Sigmoid colon (tissue), 7 donors: ENCODE data around the gene TEX44. TPM values are rescaled to one million over a fixed set of nuclear protein-coding genes. Genes with fewer than 3 reads are reported as not detected.
"Not testable (repeated sequence)": the region's sequence is repeated elsewhere in the genome, so short reads cannot be mapped to it uniquely, and the experiment has no call there.

Source experiments
- DNase-seq: peaks from one replicate; pipeline ENCODE4 v3.0.0-alpha.2; 2019
- H3K27ac ChIP-seq, 4 donors: fragments of 200-600 bp; sonication (generic); one replicate each; pipeline ENCODE4 v1.5.1; 2016 to 2019; ENCODE audit warnings: mild to moderate bottlenecking in 1 of 4
- H3K27me3 ChIP-seq, 3 donors: fragments of 200-600 bp; sonication (generic); one replicate each; pipeline ENCODE4 v1.5.1; 2019; ENCODE audit warnings: mild to moderate bottlenecking in 1 of 3
- H3K36me3 ChIP-seq, 4 donors: fragments of 200-600 bp; sonication (generic); one replicate each; pipeline ENCODE4 v1.5.1; 2016 to 2019
- H3K4me1 ChIP-seq, 4 donors: fragments of 200-600 bp; sonication (generic); one replicate each; pipeline ENCODE4 v1.5.1; 2017 to 2019
- H3K4me3 ChIP-seq, 4 donors: fragments of 200-600 bp; sonication (generic); one replicate each; pipeline ENCODE4 v1.5.1; 2017 to 2019; ENCODE audit warnings: mild to moderate bottlenecking in 2 of 4, moderate library complexity in 1 of 4
- H3K9me3 ChIP-seq, 4 donors: fragments of 200-600 bp in 3 of 4; sonication (generic) in 3 of 4; one replicate each; pipeline versions ENCODE4 v1.5.1 to v1.6.1; 2013 to 2019
- EP300 ChIP-seq, 4 donors: sonication (generic); formaldehyde crosslinking; IDR thresholded peaks; one replicate each; pipeline ENCODE4 v1.6.1; 2017; ENCODE audit warnings: antibody characterized with exemption in 4 of 4
- POLR2A ChIP-seq, 2 donors: fragments of 450-650 bp; IDR thresholded peaks; one replicate each; pipeline ENCODE4 v1.6.1; 2016; ENCODE audit warnings: antibody characterized with exemption in 2 of 2, mild to moderate bottlenecking in 2 of 2, moderate library complexity in 2 of 2
- POLR2AphosphoS5 ChIP-seq, 4 donors: sonication (generic); formaldehyde crosslinking; IDR thresholded peaks; one replicate each; pipeline ENCODE4 v1.6.1; 2017; ENCODE audit warnings: antibody characterized with exemption in 4 of 4
- WGBS, 2 donors: extraction: QIAGEN DNeasy Blood & Tissue Kit; methylation state at CpG; one replicate each; pipeline ENCODE4 v1.1.7; 2013; 5-methylcytosine and 5-hydroxymethylcytosine counted together
- intact Hi-C: fragments of 100-400 bp; cut with DNase I; formaldehyde crosslinking; loops from one replicate; pipeline ENCODE4 v1.15.1; 2023
- polyA plus RNA-seq, 3 donors: library from polyadenylated mRNA; stranded (reverse); fragments of 200-250 nt; gene quantifications; one replicate each; pipeline ENCODE4 v1.2.3, GENCODE V29; 2013
- total RNA-seq, 4 donors: library from RNA; depleted of rRNA; stranded (reverse); fragments of >200 nt; gene quantifications; one replicate each; pipeline ENCODE4 v1.1.0, GENCODE V29; 2016
- TF ChIP-seq, protein P1 (sequence below), 4 experiments: fragments of 450-650 bp in 3 of 4; fragments of 200-600 bp in 1 of 4; IDR thresholded peaks; one replicate each; pipeline ENCODE4 v1.5.1; 2016 to 2019; ENCODE audit warnings: antibody characterized with exemption in 4 of 4, mild to moderate bottlenecking in 3 of 4, moderate library complexity in 2 of 4
- donor health status: healthy with polysubstance abuse.
- donor health status: Bipolar disorder and iron deficiency.
- donor health status: healthy.

Gene TEX44
- total and polyA plus RNA-seq, 7 donors: not detected

DNA sequence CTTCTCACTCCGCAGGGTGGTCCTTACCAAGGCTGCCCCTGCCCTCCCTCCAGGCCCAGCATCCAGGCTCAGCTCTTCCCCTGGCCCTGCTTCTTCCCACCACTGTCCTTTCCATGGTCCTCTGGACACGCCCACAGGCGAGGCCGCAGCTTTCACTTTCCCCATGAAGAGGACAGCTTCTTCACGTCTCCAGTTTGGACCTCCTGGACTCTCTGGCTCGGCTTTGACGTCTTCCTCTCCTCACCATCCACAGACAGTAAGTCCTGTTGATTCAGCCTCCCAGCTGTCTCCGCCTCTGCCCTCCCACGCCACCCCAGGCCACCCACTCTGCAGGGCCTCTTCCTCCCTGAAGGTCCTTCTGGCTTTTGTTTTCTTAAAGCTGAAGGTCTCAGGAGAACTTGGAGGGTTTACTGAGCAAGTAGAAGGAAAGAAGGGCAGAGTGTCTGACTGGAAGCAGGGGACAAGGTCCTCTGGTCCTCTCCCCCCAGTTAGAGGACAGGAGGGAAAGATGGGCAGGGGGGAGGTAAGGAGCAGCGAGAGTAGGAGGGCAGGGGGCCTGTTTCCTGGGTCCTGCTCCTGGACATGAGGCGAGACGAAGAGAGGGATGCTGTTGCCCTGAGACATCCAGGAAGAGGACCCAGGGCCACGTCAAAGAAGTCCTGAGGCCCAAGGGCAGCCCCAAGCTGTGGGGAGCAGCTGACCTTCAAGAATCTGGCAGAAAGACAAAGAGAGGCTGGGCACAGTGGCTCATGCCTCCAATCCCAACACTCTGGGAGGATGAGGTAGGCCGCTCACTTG is 37.7 kb upstream of the TEX44 start:
- intact Hi-C loops: loop anchor here (5.0 kb wide), 1 partner anchor 38 kb away; no protein-coding TSS in a partner anchor
- peak; percentile 90 for DNase-seq
- no peaks in the 10 kb centered on the region for H3K27me3 ChIP-seq
- whole genome bisulfite sequencing, 2 donors: 43 to 48% methylated on average over 14 of the region's 14 CpGs
- peak overlapping the region in 3 of 4 donors; percentile 21 to 30 (median 28) for H3K4me3 ChIP-seq
- peaks cover 0 to 20% (median 12%) of the 10 kb centered on the region in 4 donors for H3K4me1 ChIP-seq
- H3K36me3 ChIP-seq: no peaks in the 10 kb centered on the region
- H3K9me3 ChIP-seq: peaks cover 0 to 6% (median 2%) of the 10 kb centered on the region in 4 donors
- TF ChIP-seq POLR2A (IDR thresholded peaks at IDR 0.05) (no peak), EP300 (IDR thresholded peaks at IDR 0.05) (no peak), POLR2AphosphoS5 (IDR thresholded peaks at IDR 0.05) (peak in 3 of 4 donors; percentile 29 to 51 (median 47))
- TF ChIP-seq, protein P1, sequence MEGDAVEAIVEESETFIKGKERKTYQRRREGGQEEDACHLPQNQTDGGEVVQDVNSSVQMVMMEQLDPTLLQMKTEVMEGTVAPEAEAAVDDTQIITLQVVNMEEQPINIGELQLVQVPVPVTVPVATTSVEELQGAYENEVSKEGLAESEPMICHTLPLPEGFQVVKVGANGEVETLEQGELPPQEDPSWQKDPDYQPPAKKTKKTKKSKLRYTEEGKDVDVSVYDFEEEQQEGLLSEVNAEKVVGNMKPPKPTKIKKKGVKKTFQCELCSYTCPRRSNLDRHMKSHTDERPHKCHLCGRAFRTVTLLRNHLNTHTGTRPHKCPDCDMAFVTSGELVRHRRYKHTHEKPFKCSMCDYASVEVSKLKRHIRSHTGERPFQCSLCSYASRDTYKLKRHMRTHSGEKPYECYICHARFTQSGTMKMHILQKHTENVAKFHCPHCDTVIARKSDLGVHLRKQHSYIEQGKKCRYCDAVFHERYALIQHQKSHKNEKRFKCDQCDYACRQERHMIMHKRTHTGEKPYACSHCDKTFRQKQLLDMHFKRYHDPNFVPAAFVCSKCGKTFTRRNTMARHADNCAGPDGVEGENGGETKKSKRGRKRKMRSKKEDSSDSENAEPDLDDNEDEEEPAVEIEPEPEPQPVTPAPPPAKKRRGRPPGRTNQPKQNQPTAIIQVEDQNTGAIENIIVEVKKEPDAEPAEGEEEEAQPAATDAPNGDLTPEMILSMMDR (IDR thresholded peaks at IDR 0.05): no peak
- peak overlapping the region; percentile 67 to 75 (median 74) for H3K27ac ChIP-seq

DNA sequence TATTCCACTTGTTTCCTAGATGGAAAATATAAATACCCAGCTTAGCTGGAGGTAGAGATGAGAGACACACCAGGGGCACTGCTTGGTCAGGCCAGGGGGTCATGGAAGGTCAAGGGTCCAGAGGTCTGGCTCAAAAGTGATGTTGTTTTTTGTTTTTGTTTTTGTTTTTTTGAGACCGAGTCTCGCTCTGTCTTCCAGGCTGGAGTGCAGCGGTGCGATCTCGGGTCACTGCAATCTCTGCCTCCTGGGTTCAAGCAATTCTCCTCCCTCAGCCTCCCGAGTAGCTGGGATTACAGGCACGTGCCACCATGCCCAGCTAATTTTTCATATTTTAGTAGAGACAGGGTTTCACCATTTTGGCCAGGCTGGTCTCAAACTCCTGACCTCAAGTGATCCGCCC is 36.2 kb upstream of the TEX44 start:
- intact Hi-C loops: loop anchor here (5.0 kb wide), 1 partner anchor 39 kb away; no protein-coding TSS in a partner anchor
- not testable (repeated sequence) for DNase-seq, H3K9me3 ChIP-seq, H3K27ac ChIP-seq, H3K4me3 ChIP-seq, H3K27me3 ChIP-seq, H3K36me3 ChIP-seq
- H3K4me1 ChIP-seq: peaks cover 0 to 20% (median 12%) of the 10 kb centered on the region in 4 donors
- WGBS, 2 donors: 93% methylated on average over 8 of the region's 8 CpGs

DNA sequence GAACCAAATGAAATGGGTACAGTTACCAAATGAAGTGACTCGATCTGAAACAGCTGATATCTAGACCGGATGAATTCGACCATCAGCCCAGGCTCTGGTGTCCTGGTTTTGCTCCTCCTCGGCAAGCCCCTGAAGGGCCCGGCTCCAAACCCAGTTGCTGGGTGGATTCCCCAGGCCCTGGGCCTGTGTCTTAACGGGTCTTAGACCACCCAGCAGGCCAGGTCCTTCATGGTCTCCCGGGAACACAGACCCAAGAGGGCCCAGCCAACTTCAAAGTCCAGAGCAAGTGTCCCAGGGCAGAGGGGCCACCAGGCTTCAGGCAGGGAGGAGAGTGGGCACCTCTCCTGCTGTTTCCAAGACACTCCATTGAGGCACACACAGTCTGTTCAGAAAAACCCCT is 35.7 kb upstream of the TEX44 start:
- TF ChIP-seq POLR2A (IDR thresholded peaks at IDR 0.05): no peak
- Histone ChIP-seq H3K9me3 (peaks cover 0 to 6% (median 2%) of the 10 kb centered on the region in 4 donors), H3K27me3 (no peaks in the 10 kb centered on the region), H3K36me3 (no peaks in the 10 kb centered on the region), H3K4me1 (peaks cover 0 to 20% (median 12%) of the 10 kb centered on the region in 4 donors), H3K27ac (peak overlapping the region in 2 of 4 donors; percentile 59 to 65), H3K4me3 (no peak overlapping the region)
- intact Hi-C loops: loop anchor here (5.0 kb wide), 1 partner anchor 40 kb away; no protein-coding TSS in a partner anchor
- WGBS, 2 donors: 77 to 80% methylated on average over 7 of the region's 7 CpGs
- no peak for DNase-seq

DNA sequence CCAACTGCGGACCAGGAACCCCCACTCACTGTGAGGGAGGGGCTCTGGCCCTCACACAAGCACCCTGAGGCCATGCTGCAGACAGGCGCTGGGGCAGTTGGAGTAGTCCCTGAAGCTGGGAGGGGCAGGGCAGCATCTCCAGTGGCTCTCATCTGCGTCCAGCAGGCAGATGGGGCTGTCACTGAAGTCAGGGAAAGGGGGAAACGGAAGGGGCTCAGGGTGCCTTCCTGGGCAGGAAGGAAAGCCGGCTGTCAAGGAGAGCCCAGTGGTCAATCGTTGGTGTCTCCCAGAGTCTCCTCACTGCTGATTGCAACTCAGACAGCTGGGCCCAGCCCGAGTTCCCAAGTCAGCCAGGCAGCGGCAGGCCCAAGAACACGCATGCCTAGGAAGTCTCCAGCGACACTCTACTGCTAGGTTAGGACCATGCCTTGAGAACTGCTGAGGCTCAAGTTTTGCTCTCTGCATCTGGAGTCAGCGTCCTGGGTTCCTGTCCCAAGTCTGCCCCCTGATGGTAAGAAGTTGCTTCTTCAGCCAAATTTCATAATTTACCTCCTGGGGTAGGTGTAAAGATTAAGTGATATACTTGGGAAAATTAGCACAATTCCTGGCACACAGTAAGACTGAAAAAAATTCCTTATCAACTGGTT is 35.0 kb upstream of the TEX44 start:
- WGBS, 2 donors: 40 to 41% methylated on average over 11 of the region's 11 CpGs
- intact Hi-C loops: loop anchor here (1.0 to 5.0 kb wide), 3 partner anchors 27 to 75 kb away; partner anchors contain the start of gene NMUR1
- peak; percentile 89 for DNase-seq

DNA sequence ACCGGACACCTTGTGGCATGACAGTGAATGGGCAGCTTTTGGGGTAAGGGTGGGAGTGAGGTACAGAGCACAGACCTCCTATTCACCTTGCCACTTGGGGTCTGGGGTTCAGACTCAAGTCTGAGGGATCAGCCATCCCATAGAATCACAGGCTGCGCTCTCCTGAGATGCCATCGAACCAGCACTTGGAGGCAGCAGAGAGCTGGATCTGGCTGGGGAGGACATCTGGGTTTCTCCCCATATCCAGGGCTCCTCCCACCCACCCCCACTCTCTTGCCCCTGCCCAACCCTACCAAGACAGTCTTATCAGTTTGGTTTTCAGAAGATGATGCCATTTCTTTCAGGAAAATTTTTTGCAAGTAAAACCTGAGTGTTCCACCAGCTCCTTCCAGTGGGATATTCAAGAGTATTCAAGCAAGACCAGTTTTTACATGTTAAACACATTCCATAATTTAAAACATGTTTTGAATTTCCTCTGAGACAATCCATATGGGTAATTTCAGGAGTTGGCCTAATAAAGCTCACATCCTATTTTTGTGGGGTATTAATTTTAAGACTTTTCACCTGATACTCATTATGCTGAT is 29.2 kb upstream of the TEX44 start:
- H3K36me3 ChIP-seq: no peaks in the 10 kb centered on the region
- H3K4me3 ChIP-seq: no peak overlapping the region
- H3K9me3 ChIP-seq: no peaks in the 10 kb centered on the region
- intact Hi-C loops: loop anchor here (1.0 to 2.0 kb wide), 2 partner anchors 37 to 152 kb away; no protein-coding TSS in a partner anchor
- TF ChIP-seq, protein P1 (IDR thresholded peaks at IDR 0.05): peak; percentile 13 to 70 (median 40)
- TF ChIP-seq POLR2A (IDR thresholded peaks at IDR 0.05): no peak
- H3K27me3 ChIP-seq: no peaks in the 10 kb centered on the region
- 13 to 37% methylated on average over 3 of the region's 3 CpGs for WGBS, 2 donors
- H3K4me1 ChIP-seq: no peaks in the 10 kb centered on the region
- peak; percentile 77 for DNase-seq
- no peak overlapping the region for H3K27ac ChIP-seq

More for the DNA sequence above, 35.0 kb upstream of the TEX44 start:
- Histone ChIP-seq H3K4me3 (no peak overlapping the region), H3K27me3 (no peaks in the 10 kb centered on the region), H3K36me3 (no peaks in the 10 kb centered on the region), H3K4me1 (peaks cover 0 to 20% (median 12%) of the 10 kb centered on the region in 4 donors), H3K27ac (peak overlapping the region; percentile 38 to 65 (median 52)), H3K9me3 (peaks cover 0 to 2% (median under 1%) of the 10 kb centered on the region in 4 donors)
- TF ChIP-seq POLR2AphosphoS5 (IDR thresholded peaks at IDR 0.05) (no peak), EP300 (IDR thresholded peaks at IDR 0.05) (no peak), POLR2A (IDR thresholded peaks at IDR 0.05) (no peak)
- TF ChIP-seq, protein P1 (IDR thresholded peaks at IDR 0.05): peak in 3 of 4 experiments; percentile 70 to 82 (median 72)
